SK-N-SH (cell line): ENCODE measurements around the gene KRT17. TPM values are rescaled to one million over a fixed set of nuclear protein-coding genes. Genes with fewer than 3 reads are reported as not detected.
"Not testable (repeated sequence)": the region's sequence is repeated elsewhere in the genome, so short reads cannot be mapped to it uniquely, and the experiment has no call there.

Experiments used
- CTCF ChIA-PET: fragments of 300-600, 350-600 bp; formaldehyde crosslinking; extraction: SDS; loops from one replicate; lab custom pipeline; 2021; lab: Yijun Ruan, JAX
- POLR2A ChIA-PET: fragments of 350-600 bp; sonication (Branson Sonifier 250); formaldehyde crosslinking; extraction: SDS; loops from one replicate; lab custom pipeline; 2020; ENCODE audit warnings: antibody characterized with exemption, inconsistent platforms; lab: Yijun Ruan, JAX
- DNase-seq: peaks from one replicate; pipeline ENCODE4 v3.0.0; 2012
- H2AFZ ChIP-seq: fragments of 200-600 bp; sonication (generic); 2 replicates; pipeline ENCODE4 v1.8.1; 2016; ENCODE audit warnings: antibody characterized with exemption, mild to moderate bottlenecking, low read depth
- H3F3A ChIP-seq: fragments of 200-600 bp; sonication (generic); replicated peaks from 2 replicates; pipeline ENCODE3; 2016; ENCODE audit warnings: antibody characterized with exemption, mild to moderate bottlenecking; ENCODE audit not compliant: insufficient read depth
- H3K27ac ChIP-seq, 2 experiments: fragments of 200-500 bp in 1 of 2; fragments of 200-600 bp in 1 of 2; sonication (Bioruptor generic) in 1 of 2; sonication (generic), shearing (Covaris generic) in 1 of 2; 2 replicates each; pipeline versions ENCODE4 v1.5.1 to v1.6.1; 2014 to 2016; ENCODE audit warnings: low read depth in 2 of 2, inconsistent platforms in 1 of 2, low read length in 1 of 2, mild to moderate bottlenecking in 1 of 2, mixed read lengths in 1 of 2
- H3K27me3 ChIP-seq: fragments of 200-600 bp; sonication (generic), shearing (Covaris generic); 2 replicates; pipeline ENCODE4 v1.6.1; 2016; ENCODE audit warnings: mixed run types; ENCODE audit not compliant: insufficient read depth
- H3K36me3 ChIP-seq, 2 experiments: fragments of 200-500 bp in 1 of 2; fragments of 200-600 bp in 1 of 2; sonication (Bioruptor generic) in 1 of 2; sonication (generic) in 1 of 2; replicated peaks in 1 of 2; 2 replicates each; pipeline versions ENCODE3 to v1.5.1; 2014 to 2016; ENCODE audit warnings: low read length in 1 of 2, mild to moderate bottlenecking in 1 of 2; ENCODE audit not compliant: insufficient read depth in 2 of 2, control insufficient read depth in 1 of 2
- H3K4me1 ChIP-seq, 2 experiments: fragments of 200-500 bp in 1 of 2; fragments of 200-600 bp in 1 of 2; sonication (Bioruptor generic) in 1 of 2; sonication (generic), shearing (Covaris generic) in 1 of 2; 2 replicates each; pipeline versions ENCODE4 v1.5.1 to v1.6.1; 2014 to 2016; ENCODE audit warnings: low read depth in 1 of 2, low read length in 1 of 2, mixed run types in 1 of 2; ENCODE audit not compliant: insufficient read depth in 2 of 2, control insufficient read depth in 1 of 2
- H3K4me2 ChIP-seq: fragments of 200-600 bp; sonication (generic), shearing (Covaris generic); 2 replicates; pipeline ENCODE4 v1.6.1; 2017; ENCODE audit warnings: mixed run types
- H3K4me3 ChIP-seq, 2 experiments: fragments of 200-500 bp in 1 of 2; fragments of 200-600 bp in 1 of 2; sonication (Bioruptor generic) in 1 of 2; sonication (generic), shearing (Covaris generic) in 1 of 2; 2 replicates each; pipeline versions ENCODE4 v1.5.1 to v1.8.1; 2014 to 2016; ENCODE audit warnings: low read depth in 2 of 2, inconsistent platforms in 1 of 2, low read length in 1 of 2, mild to moderate bottlenecking in 1 of 2, mixed read lengths in 1 of 2, moderate library complexity in 1 of 2
- H3K79me2 ChIP-seq: fragments of 200-600 bp; sonication (generic); 2 replicates; pipeline ENCODE4 v1.8.1; 2017; ENCODE audit warnings: mild to moderate bottlenecking; ENCODE audit not compliant: insufficient read depth
- H3K9ac ChIP-seq: fragments of 200-600 bp; sonication (generic); 2 replicates; pipeline ENCODE4 v1.6.1; 2017; ENCODE audit warnings: mixed run types
- H3K9me2 ChIP-seq: fragments of 200-600 bp; sonication (generic); 2 replicates; pipeline ENCODE4 v1.6.1; 2017; ENCODE audit warnings: mixed run types
- H3K9me3 ChIP-seq: fragments of 200-600 bp; sonication (generic); 2 replicates; pipeline ENCODE4 v1.6.1; 2017; ENCODE audit warnings: mixed run types, mild to moderate bottlenecking, moderate library complexity
- H4K20me1 ChIP-seq: fragments of 200-600 bp; sonication (generic); 2 replicates; pipeline ENCODE4 v1.6.1; 2017; ENCODE audit warnings: mild to moderate bottlenecking, mixed run types; ENCODE audit not compliant: insufficient read depth
- FOSL2 ChIP-seq: IDR thresholded peaks from 2 replicates; pipeline ENCODE4 v1.4.0; 2012; ENCODE audit warnings: low read depth, mild to moderate bottlenecking, moderate library complexity, borderline replicate concordance
- MEF2A ChIP-seq: IDR thresholded peaks from 2 replicates; pipeline ENCODE4 v1.4.0; 2012; ENCODE audit warnings: low read depth, borderline replicate concordance
- NFIC ChIP-seq: IDR thresholded peaks from 2 replicates; pipeline ENCODE4 v1.4.0; 2012; ENCODE audit warnings: borderline replicate concordance
- RFX5 ChIP-seq: IDR thresholded peaks from 2 replicates; pipeline ENCODE4 v1.6.1; 2012; ENCODE audit warnings: mild to moderate bottlenecking, improper control_type of control experiment, low read length
- SMC3 ChIP-seq: IDR thresholded peaks from 2 replicates; pipeline ENCODE4 v1.6.1; 2012; ENCODE audit warnings: low read depth, low read length, improper control_type of control experiment
- USF2 ChIP-seq: fragments of 150-350 bp; IDR thresholded peaks from 2 replicates; pipeline ENCODE4 v1.6.1; 2017; ENCODE audit warnings: antibody characterized with exemption, low read length, low read depth, borderline replicate concordance
- WGBS: methylation state at CpG from one replicate; pipeline ENCODE4 v1.1.6; 2017; ENCODE audit warnings: low lambda C conversion rate; 5-methylcytosine and 5-hydroxymethylcytosine counted together
- polyA plus RNA-seq, 3 experiments: library from polyadenylated mRNA; depleted of rRNA; stranded (reverse); fragments of >200 nt; gene quantifications; 2 replicates each; pipeline ENCODE4 v1.2.3, GENCODE V29; 2012
- TF ChIP-seq, protein P1 (sequence below): IDR thresholded peaks from 2 replicates; pipeline ENCODE4; 2012

KRT17 gene
- polyA plus RNA-seq, 1 of the 3 experiments (the other 2 are of a cell fraction) = 0.39 TPM

DNA sequence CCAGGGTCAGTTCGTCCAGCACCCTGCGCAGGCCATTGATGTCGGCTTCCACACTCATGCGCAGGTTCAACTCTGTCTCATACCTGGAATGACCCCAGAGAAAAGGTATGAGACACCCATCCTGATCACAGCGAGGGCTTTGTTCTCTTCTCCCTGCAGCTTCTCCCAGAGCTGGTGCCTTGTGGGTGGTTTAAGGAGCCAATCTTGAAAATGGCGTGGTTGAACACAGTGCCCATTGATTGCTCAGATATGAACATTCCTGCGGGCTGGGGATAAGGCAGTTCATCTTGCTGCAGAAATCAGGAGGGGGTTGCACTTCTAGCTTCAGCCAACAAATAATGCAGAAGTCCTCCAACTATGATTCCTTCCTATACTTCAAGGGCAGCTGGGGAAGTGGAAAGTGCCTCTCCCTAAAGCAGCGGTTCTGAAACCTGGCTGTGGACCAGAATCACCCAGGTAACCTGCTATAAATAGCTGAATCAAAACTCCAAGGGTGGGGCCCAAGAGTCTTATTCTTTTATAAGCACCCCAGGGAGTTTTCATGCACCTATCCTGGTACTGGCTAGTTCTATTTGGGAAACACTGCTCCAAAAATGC is 39.9 kb downstream of the KRT17 start:
- 58% methylated on average over 8 of the region's 8 CpGs for WGBS
- H4K20me1 ChIP-seq, H3K27ac ChIP-seq, H3K27me3 ChIP-seq, H3K9me3 ChIP-seq, H3K4me3 ChIP-seq, H2AFZ ChIP-seq, H3K4me2 ChIP-seq, POLR2A ChIA-PET, H3K36me3 ChIP-seq, H3K9ac ChIP-seq, H3K4me1 ChIP-seq, H3K79me2 ChIP-seq, DNase-seq, H3F3A ChIP-seq, H3K9me2 ChIP-seq: not testable (repeated sequence)
- CTCF ChIA-PET = interaction anchor here (1.5 to 4.5 kb wide), 4 partner anchors 16 to 78 kb away, joined by 4 to 26 read pairs (median 12); no protein-coding TSS in a partner anchor

- TF ChIP-seq MEF2A (no peak), USF2 (no peak), RFX5 (no peak), SMC3 (no peak), FOSL2 (no peak), NFIC (no peak)
- TF ChIP-seq, protein P1, sequence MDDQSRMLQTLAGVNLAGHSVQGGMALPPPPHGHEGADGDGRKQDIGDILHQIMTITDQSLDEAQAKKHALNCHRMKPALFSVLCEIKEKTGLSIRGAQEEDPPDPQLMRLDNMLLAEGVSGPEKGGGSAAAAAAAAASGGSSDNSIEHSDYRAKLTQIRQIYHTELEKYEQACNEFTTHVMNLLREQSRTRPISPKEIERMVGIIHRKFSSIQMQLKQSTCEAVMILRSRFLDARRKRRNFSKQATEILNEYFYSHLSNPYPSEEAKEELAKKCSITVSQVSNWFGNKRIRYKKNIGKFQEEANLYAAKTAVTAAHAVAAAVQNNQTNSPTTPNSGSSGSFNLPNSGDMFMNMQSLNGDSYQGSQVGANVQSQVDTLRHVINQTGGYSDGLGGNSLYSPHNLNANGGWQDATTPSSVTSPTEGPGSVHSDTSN = no peak
- Histone ChIP-seq H3K4me3 (no peak overlapping the region), H3K9me3 (no peaks in the 10 kb centered on the region), H3K9me2 (no peaks in the 10 kb centered on the region), H3K27me3 (no peaks in the 10 kb centered on the region; the same call in 1 of the 2 replicates), H3K4me1 (peaks cover 0 to 3% of the 10 kb centered on the region in 2 experiments; a peak in 1 of 4 replicates), H2AFZ (no peak overlapping the region), H3K9ac (no peak overlapping the region), H3K79me2 (no peaks in the 10 kb centered on the region), H3K27ac (no peak overlapping the region), H3F3A (no peaks in the 10 kb centered on the region), H3K36me3 (no peaks in the 10 kb centered on the region), H4K20me1 (no peaks in the 10 kb centered on the region), H3K4me2 (no peak overlapping the region)
- 55% methylated on average over 28 of the region's 33 CpGs for WGBS
- DNase-seq = no peak
- CTCF ChIA-PET = interaction anchor here (2.6 to 4.5 kb wide), 3 partner anchors 34 to 79 kb away, joined by 10 to 27 read pairs (median 26); no protein-coding TSS in a partner anchor
- POLR2A ChIA-PET = no interaction called here
These were observed 40.9 kb downstream of the KRT17 start for GRCh38 chr17:41583137-41584127.
